HG02610 (cell line): ENCODE data around the gene WNT3.

Source experiments
- ATAC-seq: cut with Tn5 transposase; IDR thresholded peaks from one replicate; pipeline ENCODE4 v1.9.1; 2021; ENCODE audit warnings: mild to moderate bottlenecking, moderate library complexity; ENCODE audit not compliant: unreplicated experiment

WNT3 gene

DNA sequence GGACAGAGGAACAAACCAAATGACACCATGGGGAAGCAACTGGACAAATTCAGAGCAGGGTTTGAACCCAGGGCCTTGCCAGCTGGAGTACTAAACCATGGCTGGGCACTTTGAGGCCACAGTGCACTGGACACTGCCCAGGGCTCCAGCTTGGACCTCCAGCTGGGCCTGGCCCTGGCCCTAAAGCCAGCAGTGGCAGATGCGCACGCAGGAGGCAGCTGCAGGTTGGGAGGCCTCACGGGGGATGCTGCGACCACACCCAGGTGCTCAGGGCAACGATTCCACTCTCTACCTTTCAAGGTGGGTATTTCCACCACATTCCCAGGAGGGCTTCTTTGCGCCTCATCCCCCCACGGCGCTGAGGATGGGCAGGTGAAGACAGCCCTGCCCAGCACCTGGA, 28.9 kb downstream of the WNT3 start:
- ATAC-seq = no peak

DNA sequence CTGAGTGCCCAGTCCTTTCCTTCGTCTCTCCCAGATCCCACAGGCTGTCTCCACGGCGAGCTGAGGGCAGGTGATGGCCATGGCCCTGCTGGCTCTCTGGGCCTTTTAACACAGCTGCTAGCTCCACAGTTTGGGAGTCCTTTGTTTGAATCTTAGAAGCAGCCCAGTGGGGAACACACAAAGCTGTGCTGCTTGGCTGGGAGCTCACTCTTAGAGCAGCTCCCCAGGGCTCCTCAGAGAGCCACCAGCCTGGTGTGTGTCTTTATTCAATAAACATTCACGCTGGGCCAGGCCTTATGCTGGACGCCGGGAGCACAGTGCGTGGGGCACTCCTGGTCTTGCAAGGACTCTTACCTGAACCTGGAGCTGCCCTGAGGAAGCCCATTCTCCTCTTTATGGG, 29.7 kb downstream of the WNT3 start:
- no peak for ATAC-seq

DNA sequence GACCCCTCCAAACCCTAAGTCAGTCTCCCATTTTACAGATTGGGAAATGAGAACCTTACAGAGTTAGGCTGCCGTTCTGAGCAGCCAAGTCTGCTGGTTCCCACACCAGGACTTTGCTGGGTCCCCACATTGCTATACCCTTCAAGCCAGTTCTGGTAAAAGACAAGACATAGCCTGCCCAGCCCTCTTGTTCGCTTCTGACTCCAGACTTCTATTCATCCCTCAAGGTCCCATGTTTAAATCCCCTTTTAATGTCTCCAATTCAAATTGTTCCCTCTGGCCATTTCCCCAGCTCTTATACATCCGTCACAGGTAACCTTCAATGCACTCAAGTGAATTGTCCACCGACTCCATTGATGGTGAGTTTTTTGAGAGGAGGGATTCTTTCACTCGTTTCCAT, 30.2 kb downstream of the WNT3 start:
- no peak for ATAC-seq

DNA sequence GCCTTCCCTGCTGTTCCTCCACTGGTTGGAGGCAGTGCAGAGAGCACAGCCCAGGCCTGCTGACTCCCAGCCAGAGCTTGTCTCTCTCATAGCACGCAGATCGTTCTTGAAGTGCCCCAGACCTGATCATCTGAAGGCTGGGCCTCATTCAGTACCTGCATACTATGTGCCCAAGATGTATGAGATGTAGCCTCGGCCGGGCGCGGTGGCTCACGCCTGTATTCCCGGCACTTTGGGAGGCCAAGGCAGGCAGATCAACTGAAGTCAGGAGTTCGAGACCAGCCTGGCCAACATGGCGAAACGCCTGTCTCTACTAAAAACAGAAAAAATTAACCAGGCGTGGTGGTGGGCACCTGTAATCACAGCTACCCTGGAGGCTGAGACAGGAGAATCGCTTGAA, 31.0 kb downstream of the WNT3 start:
- ATAC-seq = no peak

GRCh38 chr17:46785696-46786095, 32.8 kb downstream of the WNT3 start:
- ATAC-seq = no peak

- ATAC-seq = no peak
Observed at GRCh38 chr17:46783031-46783593, 35.4 kb downstream of the WNT3 start.

- ATAC-seq = no peak
Observed at GRCh38 chr17:46782250-46782953, 36.1 kb downstream of the WNT3 start.

- ATAC-seq = no peak
Observed at GRCh38 chr17:46780003-46780373, 38.5 kb downstream of the WNT3 start.

DNA sequence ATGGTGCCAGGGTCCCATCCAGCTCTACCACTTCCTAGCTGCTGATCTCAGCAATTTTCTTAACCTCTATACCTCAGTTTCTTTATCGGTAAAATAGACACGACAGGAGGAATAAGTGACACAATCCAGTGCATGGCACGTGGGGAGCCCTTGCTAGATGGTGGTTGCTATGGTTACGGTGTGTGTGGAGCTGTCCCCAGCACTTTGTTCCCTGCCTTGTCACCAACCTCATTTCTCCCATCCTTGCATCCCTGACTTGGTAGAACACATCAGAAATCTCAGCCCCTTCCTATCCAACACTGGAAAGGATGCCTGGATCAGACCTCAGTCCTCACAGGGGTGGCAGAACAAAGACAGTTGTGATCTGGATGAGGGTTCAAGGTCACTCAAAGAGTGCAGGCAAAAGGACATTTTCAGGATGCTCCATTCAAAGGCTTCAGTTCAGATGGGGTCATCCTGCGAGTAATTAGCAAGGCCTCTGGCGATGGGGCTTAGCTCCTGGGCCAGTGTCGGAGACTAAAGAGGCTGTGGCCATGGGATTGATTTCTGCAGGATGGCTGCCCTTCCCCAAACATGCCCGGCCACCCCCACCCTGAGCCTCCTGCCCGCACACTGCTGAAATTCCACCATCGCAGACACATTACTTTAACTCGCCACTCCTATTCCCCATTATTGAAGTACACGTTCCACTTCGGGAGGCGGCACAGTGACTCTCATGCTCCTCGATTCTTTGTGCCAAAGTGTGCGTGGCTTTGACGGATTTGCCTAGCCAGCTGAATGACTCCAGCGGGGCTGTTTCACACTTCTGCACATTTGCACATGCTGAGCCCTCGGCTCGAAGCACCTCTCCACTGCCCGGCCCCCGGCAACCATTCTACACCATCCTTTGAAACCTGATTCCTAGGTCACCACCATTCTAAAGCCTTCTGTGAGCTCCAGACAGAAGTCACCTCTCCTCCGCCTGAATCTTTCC, 40.3 kb downstream of the WNT3 start:
- no peak for ATAC-seq

DNA sequence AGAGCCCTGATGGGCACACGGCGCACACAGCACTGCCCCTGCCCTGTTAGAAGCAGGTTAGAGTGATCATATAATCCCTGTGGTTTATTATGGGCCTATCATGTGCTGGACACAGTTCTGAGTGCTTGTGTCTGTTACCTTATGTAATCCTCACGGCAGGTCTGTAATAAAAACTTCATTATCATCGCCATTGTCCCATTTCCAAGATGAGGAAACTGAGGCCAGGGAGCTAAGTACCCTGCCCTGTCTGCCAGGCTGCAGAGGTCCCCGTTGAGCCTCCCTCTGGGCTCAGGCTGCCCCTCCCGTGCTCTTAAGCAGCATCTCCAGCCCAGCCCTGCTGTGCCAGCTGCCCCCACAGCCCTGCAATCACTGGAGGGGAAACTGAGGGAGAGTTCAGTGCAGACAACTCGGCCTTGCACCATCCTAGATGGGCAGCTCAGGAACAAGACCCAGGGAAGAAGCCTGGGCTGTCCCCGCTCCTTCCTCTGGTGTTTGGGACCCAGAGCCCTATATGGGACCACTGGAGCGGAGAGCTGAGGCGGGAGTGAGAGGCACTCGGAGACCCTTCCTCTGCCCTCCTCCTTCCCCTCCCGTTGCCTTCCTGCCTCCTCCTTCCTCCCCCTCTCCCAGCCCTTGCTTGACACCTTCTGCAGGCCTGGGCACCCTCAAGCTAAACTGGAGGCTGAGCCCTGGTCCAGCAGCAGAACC, 42.0 kb downstream of the WNT3 start:
- ATAC-seq = no peak

- no peak for ATAC-seq
Observed at GRCh38 chr17:46774108-46774737, 44.3 kb downstream of the WNT3 start.

DNA sequence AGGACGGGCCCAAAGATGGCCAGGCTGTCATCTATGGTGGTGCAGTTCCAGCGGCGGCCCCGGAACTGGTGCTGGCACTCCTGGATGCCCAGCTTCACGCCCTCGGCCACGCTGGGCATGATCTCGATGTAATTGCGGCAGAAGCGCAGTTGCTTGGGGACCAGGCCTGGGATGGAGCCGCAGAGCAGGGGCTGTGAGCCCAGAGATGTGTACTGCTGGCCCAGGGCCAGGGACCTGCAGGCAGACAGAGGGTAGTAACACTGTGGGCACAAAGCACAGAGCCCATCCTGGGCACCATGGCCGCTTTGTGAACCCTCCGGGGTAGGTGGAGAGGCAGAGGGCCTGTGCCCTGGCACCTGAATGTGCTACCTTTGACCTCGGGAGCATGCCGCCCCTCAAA, 44.8 kb downstream of the WNT3 start:
- no peak for ATAC-seq

- no peak for ATAC-seq
Observed at GRCh38 chr17:46773221-46773605, 45.3 kb downstream of the WNT3 start.

GRCh38 chr17:46772475-46773220, 45.8 kb downstream of the WNT3 start:
- ATAC-seq = no peak

GRCh38 chr17:46771561-46772474, 46.7 kb downstream of the WNT3 start:
- no peak for ATAC-seq

GRCh38 chr17:46770818-46771560, 47.5 kb downstream of the WNT3 start:
- ATAC-seq = no peak

GRCh38 chr17:46770439-46770817, 48.1 kb downstream of the WNT3 start:
- ATAC-seq = no peak
